KOPT-K1 (cell line): ENCODE results near the gene KIAA1210.
"Not testable (repeated sequence)": the region's sequence is repeated elsewhere in the genome, so short reads cannot be mapped to it uniquely, and the experiment has no call there.

Experiments
- H3K27ac ChIP-seq: fragments of 200-600 bp; sonication (generic); 2 replicates; pipeline ENCODE4 v1.5.1; 2016; ENCODE audit warnings: antibody characterized with exemption, mild to moderate bottlenecking, low read depth, low read length; ENCODE audit not compliant: poor library complexity, severe bottlenecking
- H3K36me3 ChIP-seq: fragments of 200-600 bp; sonication (generic); 2 replicates; pipeline ENCODE4 v1.5.1; 2017; ENCODE audit warnings: antibody characterized with exemption, mild to moderate bottlenecking, low read length, moderate library complexity; ENCODE audit not compliant: insufficient read depth
- H3K9me3 ChIP-seq: fragments of 200-600 bp; sonication (generic); 2 replicates; pipeline ENCODE4 v1.5.1; 2017; ENCODE audit warnings: antibody characterized with exemption, low read length, mild to moderate bottlenecking; ENCODE audit not compliant: insufficient read depth, poor library complexity, severe bottlenecking

Gene KIAA1210

DNA sequence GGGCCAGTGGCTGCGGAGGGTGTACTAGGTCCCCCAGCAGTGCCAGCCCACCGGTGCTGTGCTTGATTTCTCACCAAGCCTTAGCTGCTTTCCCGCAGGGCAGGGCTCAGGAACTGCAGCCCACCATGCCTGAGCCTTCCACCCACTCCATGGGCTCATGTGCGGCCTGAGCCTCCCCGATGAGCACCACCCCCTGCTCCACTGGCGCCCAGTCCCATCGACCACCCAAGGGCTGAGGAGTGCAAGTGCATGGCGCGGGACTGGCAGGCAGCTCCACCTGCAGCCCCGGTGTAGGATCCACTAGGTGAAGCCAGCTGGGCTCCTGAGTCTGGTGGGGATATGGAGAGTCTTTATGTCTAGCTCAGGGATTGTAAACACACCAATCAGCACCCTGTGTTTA lies 98.0 kb downstream of the KIAA1210 start:
- H3K9me3 ChIP-seq, H3K27ac ChIP-seq, H3K36me3 ChIP-seq: not testable (repeated sequence)

DNA sequence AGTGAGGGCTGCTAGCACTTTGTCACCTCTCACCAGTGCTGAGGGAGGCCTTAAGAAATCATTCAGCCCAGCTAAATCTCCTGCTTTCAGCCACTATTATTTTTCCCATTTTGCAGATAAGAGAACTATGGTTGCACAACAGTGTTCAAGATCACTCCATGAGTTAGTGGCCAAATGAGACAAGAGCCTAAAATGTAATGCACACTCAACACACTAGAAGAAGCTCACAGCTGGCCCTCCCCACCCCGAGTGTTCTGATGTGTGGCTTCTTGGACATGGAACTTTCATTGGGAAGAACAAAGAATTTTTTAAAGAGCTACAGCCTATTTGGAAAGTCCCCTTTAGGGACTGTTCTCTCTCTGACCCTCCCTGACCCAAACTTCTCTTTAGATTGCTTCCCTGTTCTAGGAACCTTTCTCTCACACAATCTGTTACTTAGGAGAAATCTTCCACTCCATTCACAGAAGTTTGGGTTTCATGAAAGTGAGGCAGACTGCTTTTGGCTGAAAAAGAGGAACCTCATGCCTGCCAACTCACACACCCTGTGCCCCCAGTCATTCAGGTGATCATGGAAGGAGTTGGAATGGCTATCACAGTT lies 98.8 kb downstream of the KIAA1210 start:
- no peaks in the 10 kb centered on the region for H3K9me3 ChIP-seq
- no peak overlapping the region for H3K27ac ChIP-seq
- H3K36me3 ChIP-seq: no peaks in the 10 kb centered on the region
